Osteocyte (in vitro differentiated cells): ENCODE measurements around the gene METTL5. TPM values are rescaled to one million over a fixed set of nuclear protein-coding genes. Genes with fewer than 3 reads are reported as not detected.

Experiments
- DNase-seq: peaks from one replicate; pipeline ENCODE4 v3.0.0; 2021; ENCODE audit warnings: mixed read lengths; ENCODE audit not compliant: unreplicated experiment; ENCODE audit errors: extremely low spot score
- H3K27ac Mint-ChIP-seq: one replicate; pipeline ENCODE4 v1.8.0; 2021; ENCODE audit warnings: mild to moderate bottlenecking, mixed read lengths; ENCODE audit not compliant: unreplicated experiment
- H3K27me3 Mint-ChIP-seq: one replicate; pipeline ENCODE4 v1.8.0; 2021; ENCODE audit warnings: mixed read lengths; ENCODE audit not compliant: unreplicated experiment
- H3K36me3 Mint-ChIP-seq: one replicate; pipeline ENCODE4 v1.8.0; 2021; ENCODE audit warnings: mixed read lengths; ENCODE audit not compliant: unreplicated experiment
- H3K4me1 Mint-ChIP-seq: one replicate; pipeline ENCODE4 v1.8.0; 2021; ENCODE audit warnings: mixed read lengths; ENCODE audit not compliant: unreplicated experiment
- H3K4me3 Mint-ChIP-seq: one replicate; pipeline ENCODE4 v1.8.0; 2021; ENCODE audit warnings: mild to moderate bottlenecking, moderate library complexity, mixed read lengths; ENCODE audit not compliant: unreplicated experiment
- H3K9me3 Mint-ChIP-seq: one replicate; pipeline ENCODE4 v1.8.0; 2021; ENCODE audit warnings: mixed read lengths; ENCODE audit not compliant: unreplicated experiment
- total RNA-seq: library from RNA; stranded (reverse); gene quantifications from 2 replicates; pipeline ENCODE4 v1.2.1, GENCODE V29; 2021
- TF ChIP-seq, protein P1 (sequence below): fragments of 200-600 bp; sonication (generic); IDR thresholded peaks from 2 replicates; pipeline ENCODE4 v1.5.0; 2021; ENCODE audit warnings: antibody characterized with exemption, mild to moderate bottlenecking, moderate library complexity

METTL5 gene
- total RNA-seq, 1 donor from 2014 or later: 37.6 TPM

GRCh38 chr2:169806586-169806985 lies 18.1 kb downstream of the METTL5 start:
- Mint-ChIP-seq H3K9me3 (no peaks in the 10 kb centered on the region), H3K27ac (no peak overlapping the region), H3K36me3 (peaks cover 51% of the 10 kb centered on the region), H3K4me3 (no peak overlapping the region), H3K27me3 (no peaks in the 10 kb centered on the region), H3K4me1 (peaks cover 21% of the 10 kb centered on the region)
- DNase-seq: no peak
- TF ChIP-seq, protein P1, sequence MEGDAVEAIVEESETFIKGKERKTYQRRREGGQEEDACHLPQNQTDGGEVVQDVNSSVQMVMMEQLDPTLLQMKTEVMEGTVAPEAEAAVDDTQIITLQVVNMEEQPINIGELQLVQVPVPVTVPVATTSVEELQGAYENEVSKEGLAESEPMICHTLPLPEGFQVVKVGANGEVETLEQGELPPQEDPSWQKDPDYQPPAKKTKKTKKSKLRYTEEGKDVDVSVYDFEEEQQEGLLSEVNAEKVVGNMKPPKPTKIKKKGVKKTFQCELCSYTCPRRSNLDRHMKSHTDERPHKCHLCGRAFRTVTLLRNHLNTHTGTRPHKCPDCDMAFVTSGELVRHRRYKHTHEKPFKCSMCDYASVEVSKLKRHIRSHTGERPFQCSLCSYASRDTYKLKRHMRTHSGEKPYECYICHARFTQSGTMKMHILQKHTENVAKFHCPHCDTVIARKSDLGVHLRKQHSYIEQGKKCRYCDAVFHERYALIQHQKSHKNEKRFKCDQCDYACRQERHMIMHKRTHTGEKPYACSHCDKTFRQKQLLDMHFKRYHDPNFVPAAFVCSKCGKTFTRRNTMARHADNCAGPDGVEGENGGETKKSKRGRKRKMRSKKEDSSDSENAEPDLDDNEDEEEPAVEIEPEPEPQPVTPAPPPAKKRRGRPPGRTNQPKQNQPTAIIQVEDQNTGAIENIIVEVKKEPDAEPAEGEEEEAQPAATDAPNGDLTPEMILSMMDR: no peak

GRCh38 chr2:169803480-169803879 lies 21.2 kb downstream of the METTL5 start:
- Mint-ChIP-seq H3K36me3 (peaks cover 36% of the 10 kb centered on the region), H3K9me3 (no peaks in the 10 kb centered on the region), H3K27me3 (no peaks in the 10 kb centered on the region), H3K27ac (no peak overlapping the region), H3K4me3 (no peak overlapping the region), H3K4me1 (peaks cover 34% of the 10 kb centered on the region)
- TF ChIP-seq, protein P1: no peak
- no peak for DNase-seq

DNA sequence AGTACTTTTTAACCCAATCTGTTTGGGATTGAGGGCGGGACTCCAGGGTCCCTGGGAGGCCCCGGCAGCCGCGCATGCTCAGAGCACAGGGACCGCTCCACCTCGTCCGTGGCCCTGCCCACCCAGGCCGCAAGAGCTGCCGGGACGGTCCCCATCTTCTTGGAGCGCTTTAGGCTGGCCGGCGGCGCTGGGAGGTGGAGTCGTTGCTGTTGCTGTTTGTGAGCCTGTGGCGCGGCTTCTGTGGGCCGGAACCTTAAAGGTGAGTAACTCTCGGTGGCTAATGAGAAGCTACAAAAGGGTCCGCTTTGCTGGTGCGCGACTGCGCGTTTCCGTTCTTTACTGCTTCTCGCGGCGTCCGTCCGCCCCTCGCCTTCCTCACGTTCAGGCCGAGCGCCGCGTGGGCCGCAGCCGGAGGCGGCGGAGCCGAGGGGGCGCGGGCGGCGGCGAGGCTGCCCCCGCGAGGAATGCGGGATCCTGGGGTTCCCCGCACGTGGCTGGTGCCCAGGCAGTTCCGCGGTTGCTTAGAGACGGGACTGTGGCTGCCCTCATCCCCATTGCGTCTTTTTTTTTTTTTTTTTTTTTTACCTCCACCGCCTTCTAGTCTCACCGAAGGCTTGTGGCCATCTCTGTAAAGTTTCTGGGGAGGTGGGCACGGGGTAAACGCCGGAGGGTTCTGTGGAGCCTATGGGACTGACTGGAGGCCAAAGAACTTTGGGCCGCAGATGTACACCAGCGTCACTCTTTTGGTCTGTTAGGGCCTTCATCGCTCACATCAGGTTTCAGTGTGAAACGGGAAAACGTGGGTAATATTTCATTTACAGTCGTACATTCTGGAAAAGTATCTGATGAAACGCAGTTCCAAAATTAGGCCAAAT lies 25.8 kb downstream of the METTL5 start, which contains the start of gene SSB:
TSS of gene SSB (plus strand) at position 154 of the 875 bp plus-strand sequence. CDS start 2,090 bp downstream, outside the sequence.
- TF ChIP-seq, protein P1: no peak
- Mint-ChIP-seq H3K27ac (peak within 1 kb of the TSS; percentile 88), H3K4me1 (peaks cover 24% of the 10 kb centered on the region), H3K36me3 (peaks cover 9% of the 10 kb centered on the region), H3K4me3 (peak within 1 kb of the TSS; percentile 86), H3K27me3 (no peaks in the 10 kb centered on the region), H3K9me3 (no peaks in the 10 kb centered on the region)
- DNase-seq: peak; percentile 97

DNA sequence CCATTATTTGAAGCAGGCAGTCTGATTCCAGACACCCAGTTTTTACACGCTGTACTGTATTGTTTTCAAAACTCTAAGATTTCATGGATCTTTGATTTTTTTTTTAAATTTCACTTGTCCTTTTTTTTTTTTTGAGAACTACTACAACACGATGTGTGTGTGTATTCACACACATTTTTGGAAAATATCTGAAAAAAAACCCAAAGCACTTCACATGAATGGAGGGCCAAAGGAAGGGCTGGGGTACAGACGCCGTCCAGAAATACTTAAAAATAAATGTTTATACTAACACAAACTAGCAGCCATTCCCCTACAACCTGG lies 26.3 kb downstream of the METTL5 start:
- Mint-ChIP-seq H3K36me3 (peaks cover 9% of the 10 kb centered on the region), H3K4me3 (peak overlapping the region; percentile 86), H3K27ac (peak overlapping the region; percentile 81), H3K4me1 (peaks cover 23% of the 10 kb centered on the region), H3K9me3 (no peaks in the 10 kb centered on the region), H3K27me3 (no peaks in the 10 kb centered on the region)
- TF ChIP-seq, protein P1: no peak
- DNase-seq: no peak

GRCh38 chr2:169797601-169798000 lies 27.1 kb downstream of the METTL5 start:
- no peaks in the 10 kb centered on the region for H3K27me3 Mint-ChIP-seq
- H3K4me1 Mint-ChIP-seq: peaks cover 22% of the 10 kb centered on the region
- peaks cover 6% of the 10 kb centered on the region for H3K36me3 Mint-ChIP-seq
- TF ChIP-seq, protein P1: no peak
- no peak overlapping the region for H3K27ac Mint-ChIP-seq
- H3K4me3 Mint-ChIP-seq: peak overlapping the region; percentile 33
- DNase-seq: no peak
- no peaks in the 10 kb centered on the region for H3K9me3 Mint-ChIP-seq
